Ramos (cell line): ENCODE results near the gene MRPS18A.

Experiments used
- in situ Hi-C: fragments of 300-500 bp; cut with MboI; formaldehyde crosslinking; loops from one replicate; pipeline ENCODE4 v1.14.3; 2022; ENCODE audit warnings: low sequenced_read_pairs; ENCODE audit not compliant: unreplicated experiment

Gene MRPS18A

DNA sequence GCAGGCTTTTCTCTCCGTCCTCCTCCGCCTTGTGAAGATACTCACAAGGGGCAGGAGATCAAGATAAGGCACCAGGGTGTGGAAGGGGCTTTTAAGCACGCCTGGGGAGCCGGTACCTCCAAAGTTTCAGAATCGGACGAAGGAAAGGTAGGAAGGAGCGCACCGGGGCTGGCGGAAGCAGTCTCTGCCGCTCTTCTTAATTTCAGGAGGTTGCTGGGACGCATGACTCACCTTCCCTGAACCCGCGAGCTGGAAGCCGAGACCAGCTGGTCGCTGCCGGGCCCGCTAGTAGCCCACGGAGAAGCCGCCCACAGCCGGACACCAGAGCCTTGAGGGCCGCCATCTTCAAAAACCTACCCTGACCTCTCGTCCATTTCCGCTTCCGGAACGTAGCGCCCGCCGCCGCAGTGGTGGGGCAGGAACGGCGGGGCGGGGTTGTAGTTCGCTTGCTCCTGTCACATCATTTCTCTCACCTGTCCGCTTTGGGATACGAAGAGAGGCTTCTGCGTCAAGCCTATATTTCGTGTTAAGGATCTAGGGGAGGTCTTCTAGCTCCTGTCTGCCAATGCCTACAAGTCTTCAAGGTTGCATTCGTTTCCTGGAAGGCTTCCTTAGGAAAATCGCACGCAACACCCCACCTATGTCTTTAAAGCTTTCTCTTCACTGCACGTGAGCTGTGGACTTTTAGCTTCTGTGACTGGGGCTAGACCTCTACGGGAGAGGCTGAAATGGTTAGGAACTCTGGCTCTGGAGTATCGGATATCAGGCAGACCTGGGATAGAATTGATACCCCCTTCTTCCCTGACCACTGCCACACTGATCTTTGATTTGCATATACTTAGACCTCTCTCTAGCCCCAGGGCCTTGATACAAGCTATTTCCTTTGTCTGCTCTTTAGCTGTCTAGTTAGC is at the start of gene MRPS18A:
MRPS18A (minus strand) TSS at position 355 of the 911 bp plus-strand sequence; CDS start at position 343, 12 bp downstream.
- in situ Hi-C loops: no loop called here

DNA sequence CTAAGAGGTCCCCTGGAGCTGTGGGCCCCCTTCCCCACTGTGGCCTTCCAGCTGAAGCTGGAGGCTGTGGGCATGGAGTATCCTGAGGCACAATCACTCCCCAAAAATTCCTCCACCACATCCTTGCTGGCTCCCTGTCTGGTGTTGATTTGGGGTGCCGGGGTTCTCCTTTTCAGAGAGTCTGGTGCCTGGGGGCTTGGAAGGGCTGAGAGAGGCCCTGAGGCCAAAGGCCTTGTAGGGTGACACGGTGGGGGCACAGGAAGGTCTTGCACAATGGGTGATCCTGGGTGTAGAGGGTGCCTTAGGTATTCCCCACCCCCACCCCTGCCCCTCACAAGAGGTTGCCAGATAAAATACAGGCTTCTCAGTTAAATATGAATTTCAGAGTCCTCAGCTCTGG is 49.3 kb upstream of the MRPS18A start:
- in situ Hi-C loops: no loop called here

DNA sequence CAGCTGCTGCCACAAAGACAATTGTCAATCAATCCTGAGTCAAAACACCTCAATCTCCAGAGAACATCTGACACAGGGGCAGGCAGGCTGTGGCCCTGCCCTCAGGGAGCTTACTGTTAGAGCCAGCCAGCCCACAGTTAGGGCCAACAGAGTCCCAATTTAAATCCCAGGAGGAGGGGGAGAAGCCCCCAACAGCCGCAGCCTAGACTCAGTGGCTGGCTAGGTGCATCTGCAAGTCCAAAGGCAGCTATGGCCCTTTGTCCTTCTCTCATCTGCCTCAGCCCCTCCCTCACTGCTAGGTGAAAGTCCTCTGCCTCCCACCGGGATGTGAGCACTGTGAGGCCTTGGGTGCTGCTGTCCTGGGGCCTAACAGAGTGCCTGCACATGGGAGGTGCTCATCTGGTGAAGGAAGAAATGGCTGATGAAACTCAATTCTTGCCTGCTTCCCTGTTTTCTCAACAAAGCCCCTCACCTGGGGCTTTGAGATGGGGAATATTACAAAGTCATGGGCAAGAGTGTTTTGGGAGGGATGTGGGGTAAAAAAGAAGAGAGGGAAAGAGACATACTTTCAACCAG is 48.7 kb upstream of the MRPS18A start:
- in situ Hi-C loops: no loop called here

DNA sequence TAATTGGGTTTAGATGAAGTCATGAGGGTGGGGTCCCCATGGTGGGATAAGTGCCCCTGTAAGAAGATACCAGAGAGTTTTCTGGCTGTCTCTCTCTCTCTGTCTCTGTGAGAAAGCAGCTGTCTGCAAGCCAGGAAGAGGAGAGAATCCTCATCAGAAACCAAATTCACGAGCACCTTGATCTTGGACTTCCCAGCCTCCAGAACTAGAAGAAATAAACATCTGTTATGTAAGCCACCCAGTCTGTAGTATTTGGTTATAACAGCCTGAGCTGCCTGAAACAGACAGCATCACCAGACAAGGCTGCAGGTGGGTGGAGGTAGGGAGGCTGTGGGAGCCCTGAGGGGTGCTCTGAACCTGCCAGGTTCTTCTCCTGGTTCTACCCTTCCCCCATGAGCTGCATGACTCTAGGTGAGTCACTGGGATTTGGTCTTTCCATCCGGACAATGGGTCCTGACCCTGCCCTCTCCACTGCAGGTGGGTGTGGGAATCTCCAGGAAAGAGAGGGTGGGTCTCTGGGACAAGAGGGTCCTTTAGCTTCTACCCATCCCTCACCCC is 48.1 kb upstream of the MRPS18A start:
- in situ Hi-C loops: no loop called here

DNA sequence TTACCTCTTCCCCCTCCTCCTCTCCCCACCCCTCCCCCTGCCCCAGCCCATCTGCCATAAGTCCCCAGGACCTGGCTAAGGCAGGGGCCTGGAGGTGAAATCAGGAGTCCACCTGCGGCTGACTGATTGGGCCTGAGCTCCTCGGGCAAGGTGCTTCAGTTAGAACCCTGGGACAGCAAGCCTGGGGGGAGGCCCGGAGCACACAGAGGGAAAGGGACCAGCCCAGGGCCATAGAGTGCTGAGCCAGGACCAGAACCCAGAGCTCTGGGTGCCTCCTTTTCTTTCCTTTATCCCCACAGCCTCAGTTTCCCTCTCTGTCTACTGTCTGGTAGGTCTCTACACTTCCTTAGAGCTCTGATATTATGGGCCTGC is 46.7 kb upstream of the MRPS18A start:
- in situ Hi-C loops: no loop called here

DNA sequence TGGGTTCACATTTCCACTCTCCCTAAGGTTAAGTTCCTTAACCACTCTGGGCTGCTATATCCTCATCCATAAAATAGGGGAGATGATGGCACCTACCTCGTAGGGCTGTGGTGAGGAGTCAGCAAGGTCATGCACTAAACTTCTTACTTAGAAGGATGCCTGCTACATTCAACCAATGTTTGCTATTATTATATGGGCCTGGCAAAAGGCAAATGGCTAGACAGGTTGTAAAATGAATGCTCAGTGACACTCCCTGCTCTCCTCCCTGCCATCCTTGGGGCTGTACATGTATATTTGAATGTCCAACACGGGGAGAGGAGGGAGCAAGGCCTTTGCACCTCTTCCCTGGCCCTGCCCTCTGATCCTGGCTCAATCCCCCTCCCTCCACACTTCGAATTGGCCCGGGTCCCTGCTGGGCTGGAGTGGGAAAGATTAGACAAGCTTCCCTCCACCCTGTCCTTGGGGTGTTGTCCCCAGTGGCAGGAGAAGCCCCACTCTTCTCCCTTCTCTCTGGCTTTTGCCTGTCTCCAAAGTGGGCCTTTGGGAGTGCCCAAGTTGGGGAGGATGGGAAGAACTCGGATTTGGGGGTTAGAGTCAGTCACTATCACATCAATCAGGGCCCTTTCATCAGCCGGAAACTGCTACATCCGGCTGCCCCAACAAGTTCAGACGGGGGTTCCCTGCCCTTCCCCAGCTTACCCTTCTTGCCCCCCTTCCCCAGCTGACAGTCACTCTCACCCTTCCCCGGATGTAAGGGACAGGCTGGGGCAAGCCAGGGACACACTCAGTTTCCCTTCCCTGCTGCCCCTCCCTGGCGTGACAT is 46.1 kb upstream of the MRPS18A start:
- in situ Hi-C loops: no loop called here

DNA sequence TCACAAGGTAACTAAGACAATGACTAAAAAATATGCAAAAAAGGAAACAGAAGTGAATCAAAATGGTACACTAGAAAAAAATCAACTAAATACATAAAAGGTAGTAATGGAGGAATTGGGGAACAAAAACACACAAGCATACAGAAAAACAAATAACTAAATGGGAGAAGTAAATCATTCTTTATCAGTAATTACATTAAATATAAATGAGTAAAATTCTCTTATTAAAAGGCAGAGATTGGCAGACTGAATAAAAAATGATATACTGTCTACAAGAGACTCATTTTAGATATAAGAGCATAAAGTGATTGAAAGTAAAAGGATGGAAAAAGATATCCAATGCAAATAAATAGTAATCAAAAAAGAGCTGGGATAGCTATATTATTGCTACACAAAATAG is 43.0 kb upstream of the MRPS18A start:
- in situ Hi-C loops: no loop called here

DNA sequence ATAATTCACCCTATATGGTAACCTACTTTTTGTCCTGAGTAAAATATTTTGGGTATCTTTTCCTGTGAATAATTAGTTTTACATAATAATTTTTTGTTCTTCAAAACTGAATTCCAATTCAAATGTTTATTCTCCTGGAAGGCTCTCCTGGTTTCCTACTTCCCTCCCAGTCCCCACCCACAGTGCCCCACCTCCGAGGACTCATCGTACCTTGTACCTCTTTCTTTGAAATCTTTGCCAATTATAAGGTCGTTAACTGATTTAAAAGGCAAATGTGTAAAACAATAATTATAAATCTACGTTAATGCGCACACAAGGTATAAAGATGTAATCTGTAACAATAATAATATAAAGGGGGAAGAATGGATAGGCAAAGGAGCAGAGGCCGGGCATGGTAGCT is 41.9 kb upstream of the MRPS18A start:
- in situ Hi-C loops: no loop called here

DNA sequence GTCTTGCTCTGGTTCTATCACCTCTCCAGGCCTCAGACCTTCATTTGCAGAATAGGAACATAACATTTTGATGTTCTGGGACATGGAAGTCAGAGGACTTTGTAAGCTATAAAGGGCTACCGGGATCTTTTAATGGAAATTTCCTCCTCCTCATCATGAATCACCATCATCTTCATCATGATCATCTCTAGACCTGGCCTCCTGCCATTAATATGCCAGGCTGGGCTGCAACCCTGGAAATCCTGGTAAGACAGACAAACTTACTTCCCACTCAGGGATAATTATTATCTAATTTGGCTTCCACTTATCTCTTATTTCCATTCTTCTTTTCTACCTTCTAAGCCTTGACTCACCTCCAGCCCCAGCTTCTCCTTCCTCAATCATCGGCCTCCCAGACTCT is 41.0 kb upstream of the MRPS18A start:
- in situ Hi-C loops: no loop called here

DNA sequence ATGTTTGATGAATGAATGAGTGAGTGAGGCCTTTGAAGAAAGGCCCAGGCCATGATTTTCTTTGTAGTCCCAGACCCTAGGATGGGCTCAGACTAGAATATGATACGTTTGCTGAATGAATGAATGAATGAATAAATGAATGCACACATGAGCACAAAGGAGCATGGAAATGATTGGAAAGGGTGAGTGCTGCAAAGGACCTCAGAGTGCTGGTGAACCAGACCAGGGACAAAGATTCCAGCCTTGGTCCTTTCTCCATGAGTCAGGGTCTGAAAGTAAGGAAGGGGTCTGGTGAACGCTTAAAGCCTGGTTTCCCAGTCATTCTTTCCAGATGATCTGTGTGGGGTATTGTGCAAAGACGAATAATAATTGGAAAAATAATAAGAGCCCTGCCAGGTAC is 40.0 kb upstream of the MRPS18A start:
- in situ Hi-C loops: no loop called here

DNA sequence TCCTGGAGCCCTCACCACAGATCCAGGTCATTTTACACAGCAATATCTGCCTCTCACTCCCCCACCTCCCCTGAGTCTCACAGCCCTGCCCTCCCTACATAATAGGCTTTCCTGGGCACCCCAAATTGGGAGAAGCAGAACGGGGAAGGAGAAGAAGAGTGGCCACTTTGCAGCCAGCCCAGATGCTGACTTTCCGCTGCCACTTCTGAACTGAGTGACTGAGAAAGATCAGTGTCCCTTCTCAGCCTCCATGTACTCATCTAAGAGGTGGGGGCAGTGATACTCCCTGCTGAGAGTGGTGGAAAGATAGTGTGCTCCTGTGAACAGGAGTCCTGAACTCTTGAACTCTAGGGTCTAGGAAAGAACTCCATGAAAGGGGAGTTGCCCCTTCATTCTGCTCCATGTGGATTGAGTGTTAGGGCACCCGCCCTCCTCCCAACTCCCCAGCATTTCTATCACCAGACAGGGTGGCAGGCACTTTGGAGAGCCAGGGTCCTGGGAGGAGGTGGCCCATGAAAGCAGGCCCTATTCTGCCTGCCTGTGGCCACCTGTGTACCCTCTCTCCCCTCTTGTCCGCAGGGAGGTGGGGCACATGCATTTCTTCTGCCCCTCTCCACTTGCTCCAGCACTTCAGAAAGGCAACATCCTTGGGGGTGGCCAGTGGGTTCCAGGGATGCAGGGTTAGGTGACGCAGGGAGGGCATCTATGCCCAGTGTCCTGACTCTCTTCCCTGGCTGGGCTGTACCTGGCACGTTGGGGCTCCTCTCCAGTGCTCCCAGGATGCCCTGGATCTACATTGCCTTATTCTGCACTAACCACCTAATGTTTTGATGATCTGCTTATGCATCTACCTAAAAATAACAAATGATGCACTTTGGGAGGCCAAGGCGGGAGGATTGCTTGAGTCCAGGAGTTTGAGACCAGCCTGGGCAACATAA is 38.3 kb upstream of the MRPS18A start:
- in situ Hi-C loops: no loop called here

DNA sequence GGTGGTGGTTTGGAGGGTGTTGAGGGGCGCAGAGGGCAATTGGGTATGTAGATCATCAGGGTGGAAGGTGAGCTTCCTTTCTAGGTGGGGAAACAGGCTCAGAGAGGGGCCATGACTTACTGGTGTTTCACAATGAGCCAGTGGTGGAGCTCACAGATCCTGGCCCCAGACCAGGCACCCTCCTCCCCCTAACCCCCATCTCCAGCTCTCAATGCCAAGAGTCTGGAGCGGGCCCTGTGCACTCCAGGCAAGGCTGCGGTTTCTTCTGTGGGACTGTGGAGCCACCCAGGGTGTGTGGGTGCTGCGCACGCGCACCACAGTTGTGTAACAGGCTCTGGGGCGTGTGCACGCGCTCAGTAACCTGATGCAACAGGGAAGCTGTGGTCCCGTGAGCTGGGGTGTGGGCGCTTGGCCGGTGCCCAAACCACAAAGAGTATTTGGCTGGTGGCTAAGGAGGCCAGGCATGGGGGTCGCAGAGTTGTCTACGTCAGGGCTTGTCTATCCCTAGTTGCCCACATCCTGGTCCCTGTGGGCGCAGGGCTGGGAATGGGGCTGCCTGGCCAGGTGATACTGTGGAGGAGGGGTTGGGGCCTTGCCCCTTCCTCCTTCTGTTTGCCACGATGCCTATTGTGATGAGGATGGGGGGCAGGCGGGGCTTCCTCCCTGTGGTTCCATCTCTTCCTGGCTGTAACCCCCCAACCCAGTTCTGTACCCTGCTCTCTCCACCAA is 37.5 kb upstream of the MRPS18A start:
- in situ Hi-C loops: no loop called here

DNA sequence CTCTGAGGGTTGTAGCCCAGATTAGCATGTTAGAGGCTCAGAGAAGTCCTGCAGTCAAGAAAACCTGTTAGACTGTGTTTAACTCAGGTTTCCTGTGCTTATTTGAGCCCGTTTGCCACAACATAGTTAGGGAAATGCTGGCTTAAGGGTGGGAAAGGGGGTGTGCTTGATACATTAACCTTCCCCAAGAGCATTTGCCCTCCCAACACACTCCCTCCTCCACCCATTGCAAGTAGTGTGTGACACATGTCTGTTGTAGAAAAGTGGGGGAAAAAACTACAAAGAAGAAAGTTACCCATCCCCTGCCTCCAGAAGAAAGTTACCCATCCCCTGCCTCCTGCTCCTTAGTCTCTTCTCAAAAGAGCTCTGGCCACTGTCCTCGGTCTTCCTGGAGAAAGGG is 36.8 kb upstream of the MRPS18A start:
- in situ Hi-C loops: no loop called here

DNA sequence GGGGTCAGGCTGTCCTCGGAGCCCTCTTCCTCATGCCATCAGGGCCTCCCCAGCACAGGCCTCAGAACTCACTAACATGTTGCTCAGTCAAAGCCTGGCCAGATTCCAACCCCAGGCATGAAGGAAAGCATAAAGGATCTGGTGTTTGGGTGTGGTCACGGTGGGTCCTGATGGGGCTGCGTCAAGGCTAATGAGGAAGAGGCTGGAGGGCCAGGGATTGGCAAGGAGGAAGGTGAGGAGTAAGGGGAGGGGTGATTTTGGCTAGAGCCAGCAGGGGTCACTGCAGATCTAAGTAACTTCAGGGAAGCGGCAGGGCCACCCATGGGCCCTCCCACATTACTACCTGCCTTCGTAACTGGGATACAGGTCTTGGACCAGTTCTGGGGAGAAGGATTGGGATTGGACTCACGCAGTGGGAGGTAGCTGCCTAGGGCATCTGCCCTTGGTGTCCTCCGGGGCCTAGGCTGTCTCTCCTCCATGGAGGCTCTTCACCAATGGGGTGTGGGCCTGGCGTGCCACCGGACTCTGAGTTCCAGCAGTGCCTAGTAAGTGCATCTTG is 36.2 kb upstream of the MRPS18A start:
- in situ Hi-C loops: no loop called here

DNA sequence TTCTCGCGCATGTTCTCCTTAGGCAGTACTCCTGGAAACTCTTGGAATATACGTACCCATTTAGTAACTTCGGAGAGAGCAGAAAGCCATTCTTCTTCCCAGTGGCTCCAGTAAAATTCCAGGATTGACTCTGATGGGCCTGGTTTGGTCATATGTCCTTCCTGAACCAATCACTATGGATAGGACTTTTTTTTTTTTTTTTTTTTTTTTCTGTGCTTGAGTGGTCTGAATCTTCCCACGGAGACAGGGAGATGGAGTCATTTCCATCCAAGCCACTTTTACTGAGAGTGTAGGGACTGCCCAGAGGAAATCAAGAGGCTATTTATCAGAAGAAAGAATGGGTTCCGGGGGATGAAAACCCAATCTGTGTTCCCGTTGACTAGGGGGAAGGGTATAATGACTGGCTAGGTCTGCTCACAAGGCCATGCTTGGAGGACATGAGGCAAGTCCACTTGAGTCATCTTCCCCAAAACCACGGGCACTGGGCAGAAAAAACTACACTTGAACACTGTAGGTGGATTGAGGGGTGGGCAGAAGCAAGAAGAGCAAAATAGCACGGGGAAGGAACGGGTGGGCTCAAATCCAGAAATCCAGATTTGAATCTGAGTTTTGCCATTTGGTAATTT is 35.4 kb upstream of the MRPS18A start:
- in situ Hi-C loops: no loop called here

DNA sequence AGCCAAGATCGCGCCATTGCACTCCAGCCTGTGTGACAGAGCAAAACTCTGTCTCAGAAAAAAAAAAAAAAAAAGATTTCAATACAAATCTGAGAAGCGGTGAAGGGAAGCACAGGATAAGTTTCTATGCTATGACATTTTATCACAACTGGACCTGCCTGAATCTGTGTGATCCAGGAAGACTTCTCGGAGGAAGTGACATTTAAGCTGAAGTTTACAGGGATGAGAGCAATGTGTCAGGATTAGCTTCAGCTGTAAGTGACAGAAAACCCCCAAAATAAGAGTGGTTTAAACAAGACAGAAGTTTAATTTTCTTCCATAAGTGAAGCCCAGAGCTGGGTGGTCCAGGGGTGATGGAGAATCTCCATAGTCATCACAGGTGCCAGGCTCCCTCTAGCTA is 33.4 kb upstream of the MRPS18A start:
- in situ Hi-C loops: no loop called here

DNA sequence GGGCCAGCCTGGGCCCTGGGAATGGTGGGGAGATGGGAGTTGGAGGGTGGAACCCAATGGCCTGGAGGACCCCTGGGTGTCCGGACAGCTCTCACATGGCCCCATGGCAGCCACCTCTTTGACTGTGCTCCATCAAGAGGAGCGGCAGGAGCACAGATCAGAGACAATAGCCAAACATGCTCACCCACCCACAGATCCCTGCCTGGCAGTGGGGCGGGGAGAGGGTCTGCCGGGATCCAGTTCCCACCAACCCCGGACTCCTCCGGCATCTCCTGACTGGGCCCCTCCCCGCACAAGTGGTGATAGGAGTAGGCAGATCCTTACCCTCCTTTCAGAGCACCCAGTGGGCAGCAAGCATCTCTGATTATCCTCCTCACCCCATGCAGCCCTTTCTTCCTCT is 31.9 kb upstream of the MRPS18A start:
- in situ Hi-C loops: no loop called here

DNA sequence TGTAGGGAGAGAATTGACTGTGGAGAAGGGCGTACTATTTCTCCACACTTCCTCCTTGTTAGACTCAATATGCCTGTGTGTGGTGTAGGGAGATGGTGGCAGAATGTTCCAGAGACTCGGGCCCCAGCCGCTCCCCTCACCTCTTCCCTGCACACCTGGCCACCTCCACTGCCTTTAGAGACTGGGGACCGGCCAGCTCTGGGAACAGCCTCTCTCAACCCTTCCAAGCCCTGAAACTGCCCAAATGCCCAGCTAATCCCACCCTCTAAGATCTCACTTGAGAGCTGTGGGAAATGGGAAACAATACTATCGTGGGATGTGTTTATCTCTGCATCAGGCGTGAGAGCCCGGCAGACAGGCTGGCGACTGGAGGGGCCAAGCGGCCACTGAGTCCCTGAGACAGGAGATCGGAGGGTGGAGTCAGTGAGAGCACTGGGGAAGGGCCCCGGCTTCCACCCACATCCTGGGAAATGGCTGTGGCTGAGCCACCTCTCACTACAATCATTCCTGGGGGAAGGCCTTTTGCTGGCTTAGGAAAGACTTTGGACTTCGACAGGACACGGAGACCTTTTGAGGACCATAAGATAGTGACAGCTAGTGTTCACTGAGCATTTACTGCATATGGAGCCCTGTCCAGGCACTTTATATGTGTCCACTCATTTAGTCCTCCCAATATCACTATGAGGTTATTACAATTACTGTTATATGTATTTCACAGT is 31.0 kb upstream of the MRPS18A start:
- in situ Hi-C loops: no loop called here
